SK-N-DZ (cell line): ENCODE data around the gene SMIM3.

ENCODE experiments used
- DNase-seq: peaks from one replicate; pipeline ENCODE4 v3.0.0-alpha.2; 2015; ENCODE audit warnings: low spot score

Gene SMIM3

DNA sequence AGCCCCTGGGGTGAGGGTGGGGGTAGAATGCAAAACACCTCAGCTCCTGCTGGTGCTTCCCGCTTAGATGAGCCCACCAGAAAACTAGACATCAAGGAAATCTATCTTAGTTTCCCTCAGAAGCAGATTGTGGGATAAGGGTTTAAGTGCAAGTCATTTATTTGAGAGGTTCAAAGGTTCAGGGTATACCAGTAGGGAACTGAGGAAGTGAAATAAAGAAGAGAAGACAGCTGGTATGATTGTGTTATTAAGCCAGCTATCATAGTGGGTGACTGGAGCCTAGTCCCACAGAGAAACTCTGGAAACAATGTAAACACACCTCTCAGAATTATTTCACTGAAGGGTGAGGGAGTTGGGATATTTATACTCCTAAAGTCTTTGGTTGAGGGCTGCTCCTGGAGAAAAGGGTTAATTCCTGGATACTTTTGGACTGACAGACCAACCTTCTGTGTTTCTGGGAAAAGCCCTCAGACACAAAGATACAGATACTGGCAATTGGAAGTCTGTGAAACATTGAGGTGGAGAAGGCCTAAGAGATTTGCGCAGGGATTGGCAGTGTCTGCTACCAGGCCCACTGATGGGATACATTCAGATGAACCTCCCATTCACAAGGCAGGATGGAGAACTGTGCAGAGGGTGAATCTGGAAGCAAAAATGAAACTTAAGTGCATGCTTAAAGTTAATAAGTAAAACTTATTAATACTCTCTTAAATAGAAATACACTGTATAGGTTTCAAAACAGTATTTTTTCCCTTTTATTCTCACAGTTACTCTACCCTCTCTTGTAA, 13.4 kb upstream of the SMIM3 start:
- no peak for DNase-seq

DNA sequence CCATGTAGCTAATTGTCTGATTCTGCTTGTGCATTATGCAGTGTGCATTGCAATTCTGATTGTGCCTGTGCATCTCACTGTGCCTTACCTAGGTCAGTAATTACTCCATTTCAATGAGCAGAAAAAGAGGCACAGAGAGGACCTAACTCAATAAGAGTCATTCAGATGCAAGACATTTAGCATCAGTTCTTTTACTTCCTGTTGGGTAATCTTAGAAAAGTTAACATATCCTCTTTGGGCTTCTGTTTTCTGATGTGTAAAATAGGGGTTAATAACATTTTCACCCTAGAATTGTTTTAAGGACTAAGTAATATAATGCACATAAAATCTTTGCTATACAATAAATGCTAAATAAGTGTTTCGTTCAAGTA, 12.8 kb upstream of the SMIM3 start:
- DNase-seq: no peak

GRCh38 chr5:150766251-150766650, 12.3 kb upstream of the SMIM3 start:
- no peak for DNase-seq

DNA sequence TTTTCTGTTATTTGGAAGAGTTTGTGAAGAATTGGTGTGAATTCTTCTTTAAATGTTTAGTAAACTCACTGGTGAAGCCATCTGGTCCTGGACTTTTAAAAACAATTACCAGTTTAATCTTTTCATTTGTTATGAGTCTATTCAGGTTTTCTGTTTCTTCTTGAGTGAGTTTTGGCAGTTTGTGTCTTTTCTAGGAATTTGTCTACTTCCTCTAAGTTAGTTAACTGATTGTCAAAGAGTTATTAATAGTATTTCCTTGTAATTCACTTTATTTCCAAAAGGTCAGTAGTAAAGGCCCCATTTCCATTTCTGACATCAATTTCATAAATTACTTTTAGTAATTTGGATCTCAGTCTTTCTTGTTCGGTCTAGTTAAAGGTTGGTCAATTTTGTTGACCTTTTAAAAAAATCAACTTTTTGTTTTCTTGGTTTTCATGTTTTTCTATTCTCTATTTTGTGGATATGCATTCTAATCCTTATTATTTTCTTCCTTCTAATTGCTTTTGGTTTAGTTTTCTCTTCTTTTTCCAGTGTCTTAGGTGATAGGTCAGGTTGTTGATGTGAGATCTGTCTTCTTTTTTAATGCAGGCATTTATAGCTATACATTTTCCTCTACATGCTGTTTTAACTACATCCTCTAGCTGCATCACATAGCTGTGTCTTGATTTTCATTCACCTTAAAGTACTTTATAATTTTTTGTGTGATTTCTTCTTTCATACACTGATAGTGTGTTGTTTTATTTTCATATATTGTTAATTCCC, 7.3 kb upstream of the SMIM3 start:
- no peak for DNase-seq

- DNase-seq: peak; percentile 65
These were observed 4.4 kb upstream of the SMIM3 start for GRCh38 chr5:150774145-150774544.

DNA sequence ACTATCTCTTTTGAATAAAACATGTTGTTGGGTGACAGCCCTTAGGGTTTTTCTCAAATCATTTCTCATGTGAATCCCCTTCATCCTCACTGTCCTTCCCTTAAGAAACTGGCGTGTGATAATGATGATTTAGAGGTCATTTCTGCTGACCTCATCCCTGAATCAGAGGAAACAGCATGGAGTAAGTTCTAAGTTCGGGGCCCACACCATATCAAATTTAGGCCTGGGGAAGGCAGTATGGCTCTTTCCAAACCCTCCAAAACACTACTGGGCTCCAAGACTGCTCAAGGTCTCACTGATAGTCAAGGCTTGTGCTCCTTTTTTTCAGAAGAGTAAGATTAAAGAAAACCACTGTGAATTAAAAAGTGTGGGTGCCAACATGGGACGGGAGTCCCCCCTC, 872 bp upstream of the SMIM3 start:
- DNase-seq: no peak

GRCh38 chr5:150778088-150778516, 455 bp upstream of the SMIM3 start:
- no peak for DNase-seq

- no peak for DNase-seq
These were observed 1.0 kb downstream of the SMIM3 start for GRCh38 chr5:150779397-150780186.

GRCh38 chr5:150780187-150780692, 1.7 kb downstream of the SMIM3 start:
- no peak for DNase-seq

DNA sequence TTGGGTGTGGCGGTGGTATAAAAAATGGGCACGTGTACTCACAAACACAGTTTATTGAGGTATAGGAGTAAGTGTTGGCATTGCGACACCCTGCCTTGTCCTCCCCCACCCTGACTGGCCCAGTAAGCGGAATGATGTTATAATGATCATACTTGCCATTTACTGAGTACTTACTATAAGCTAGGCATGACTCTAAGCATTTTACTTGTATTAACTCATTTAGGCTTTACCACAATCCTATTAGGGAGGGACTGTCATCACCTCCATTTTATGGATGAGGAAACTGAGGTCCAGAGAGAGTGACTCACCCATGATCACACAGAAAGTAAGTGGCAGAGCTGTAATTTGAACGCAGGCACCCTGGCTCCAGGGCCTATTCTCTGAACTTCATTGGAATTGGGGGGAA, 2.3 kb downstream of the SMIM3 start:
- DNase-seq: no peak

- DNase-seq: no peak
These were observed 3.4 kb downstream of the SMIM3 start for GRCh38 chr5:150781706-150782614.

DNA sequence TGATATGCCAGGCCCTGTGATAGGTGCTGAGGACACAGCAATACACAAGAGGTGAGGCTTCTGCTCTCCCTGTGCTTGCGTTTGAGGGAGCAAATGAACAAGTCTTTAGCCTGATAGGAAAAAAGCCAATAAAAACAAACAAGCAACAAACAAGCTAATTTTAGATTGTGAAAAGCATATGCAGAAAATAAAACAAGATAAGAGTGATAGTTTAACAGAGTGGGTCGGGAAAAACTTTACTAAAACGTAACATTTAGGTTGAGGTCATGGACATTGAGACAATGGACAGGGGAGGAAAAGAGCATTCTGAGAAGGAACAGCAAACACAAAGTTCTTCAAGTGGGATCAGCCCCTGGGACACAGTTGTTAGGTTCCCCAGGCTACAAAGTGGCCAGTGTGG, 4.3 kb downstream of the SMIM3 start:
- no peak for DNase-seq

DNA sequence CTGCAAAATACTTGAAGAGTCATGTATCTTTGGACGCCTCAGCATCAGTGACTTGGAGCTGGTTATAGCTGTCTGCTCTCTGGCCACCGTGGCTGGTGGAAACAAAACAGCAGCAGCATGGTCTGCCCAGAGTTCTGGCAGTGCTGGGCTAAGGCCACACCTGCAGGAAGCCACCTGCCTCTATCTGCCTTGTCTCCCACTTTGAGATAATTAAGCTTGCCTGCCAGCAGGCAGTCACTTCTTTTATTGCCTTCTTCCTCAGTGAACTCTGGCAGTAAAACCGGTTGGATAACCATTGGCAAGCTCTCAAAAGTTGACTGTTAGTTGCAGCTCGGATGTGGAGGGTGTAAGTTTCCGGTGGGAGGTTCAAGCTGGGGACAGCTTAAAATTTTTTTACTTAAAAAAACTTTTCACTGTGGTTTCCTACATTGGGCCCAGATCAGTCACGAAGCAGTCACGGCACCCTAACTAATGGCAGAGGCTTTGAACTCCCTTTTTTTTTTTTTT, 4.9 kb downstream of the SMIM3 start:
- peak; percentile 18 for DNase-seq

DNA sequence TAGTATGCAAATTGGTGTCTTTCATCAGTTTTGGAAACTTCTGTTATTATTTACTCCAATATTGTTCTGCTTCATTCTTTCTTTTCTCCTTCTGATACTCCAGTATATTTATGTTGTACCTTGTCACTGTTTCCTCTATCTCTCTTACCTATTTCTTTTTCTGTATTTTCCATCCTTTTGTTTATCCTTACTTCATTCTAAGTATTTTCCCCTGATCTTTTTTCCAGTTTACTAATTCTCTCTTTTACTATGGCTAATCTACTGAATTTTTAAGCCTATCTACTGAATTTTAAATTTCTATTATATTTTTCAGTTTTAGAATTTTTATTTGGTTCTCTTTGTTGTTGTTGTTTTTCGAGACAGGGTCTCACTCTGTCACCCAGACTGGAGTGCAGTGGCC, 7.4 kb downstream of the SMIM3 start:
- no peak for DNase-seq

DNA sequence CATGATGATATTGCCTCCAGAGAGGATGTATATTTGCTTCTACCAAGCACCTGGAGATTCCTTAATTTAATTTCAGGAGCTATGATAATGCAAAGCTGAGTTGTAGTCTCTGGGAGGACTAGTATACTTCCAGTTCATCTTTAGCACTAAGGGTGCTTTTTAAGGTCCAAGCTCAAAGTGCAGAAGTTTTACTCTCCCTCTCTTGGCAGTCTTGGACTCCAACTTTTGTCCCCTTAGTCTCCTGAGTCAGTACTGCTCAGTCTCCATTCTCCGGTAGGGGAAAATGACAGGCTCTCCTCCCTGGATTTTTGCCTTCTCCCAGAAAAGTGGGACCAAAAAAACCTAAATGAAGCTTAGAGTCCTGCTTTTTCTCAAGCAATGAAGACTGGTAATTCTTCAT, 8.3 kb downstream of the SMIM3 start:
- no peak for DNase-seq

DNA sequence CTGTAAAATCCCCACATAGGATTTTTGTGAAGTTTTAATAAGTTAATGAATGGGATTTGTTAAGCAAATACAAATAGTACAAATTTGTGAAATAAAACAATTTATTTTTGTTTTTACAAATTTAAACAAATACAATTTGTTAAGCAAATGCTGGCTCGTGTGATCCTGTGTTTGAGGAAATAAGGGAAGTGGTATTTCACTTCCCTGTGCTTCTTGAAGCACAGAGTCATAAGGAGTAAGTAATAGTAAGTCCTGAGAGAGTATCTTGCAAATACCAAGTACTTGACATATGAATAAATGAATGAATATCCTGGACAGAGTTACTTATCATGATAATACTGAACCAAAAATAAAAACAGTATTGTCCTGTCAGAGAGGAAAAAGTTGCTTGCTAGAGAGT, 9.1 kb downstream of the SMIM3 start:
- DNase-seq: no peak

DNA sequence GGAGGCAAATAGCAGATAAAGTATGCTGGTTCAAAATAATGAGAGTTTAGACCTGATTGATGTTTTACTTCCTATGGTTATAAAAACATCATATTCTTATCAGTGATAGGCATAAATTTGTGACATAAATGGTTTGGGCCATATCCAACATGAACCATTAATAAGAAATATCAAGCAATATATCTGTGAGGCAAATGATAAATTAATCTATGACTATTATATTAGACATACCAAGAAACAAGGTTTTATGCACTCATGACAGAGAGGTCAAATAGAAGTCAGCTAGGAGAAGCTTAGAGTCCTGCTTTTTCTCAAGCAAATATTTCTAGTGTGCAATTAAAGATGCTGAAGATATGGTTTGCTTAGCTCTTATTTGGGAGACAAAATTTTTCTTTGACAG, 10.4 kb downstream of the SMIM3 start:
- no peak for DNase-seq

GRCh38 chr5:150789450-150789849, 10.9 kb downstream of the SMIM3 start:
- DNase-seq: no peak

GRCh38 chr5:150789943-150790611, 11.5 kb downstream of the SMIM3 start:
- no peak for DNase-seq

- DNase-seq: no peak
These were observed 13.0 kb downstream of the SMIM3 start for GRCh38 chr5:150791536-150791935.
